Measurements from ENCODE around the gene ASPHD2.
"Not testable (repeated sequence)": the region's sequence is repeated elsewhere in the genome, so short reads cannot be mapped to it uniquely, and the experiment has no call there.

Gene ASPHD2

GRCh38 chr22:26416670-26417276 lies 12.3 kb upstream of the ASPHD2 start:
- DNase-seq = no peak

- DNase-seq = no peak
Observed at GRCh38 chr22:26417406-26417805, 11.7 kb upstream of the ASPHD2 start.

GRCh38 chr22:26418620-26419019 lies 10.4 kb upstream of the ASPHD2 start:
- DNase-seq = no peak

GRCh38 chr22:26426924-26427323 lies 2.1 kb upstream of the ASPHD2 start:
- no peak for DNase-seq

- no peak for DNase-seq
Observed at GRCh38 chr22:26429458-26430286, 612 bp downstream of the ASPHD2 start.

- DNase-seq = no peak
Observed at GRCh38 chr22:26430600-26430999, 1.5 kb downstream of the ASPHD2 start.

GRCh38 chr22:26431261-26431995 lies 2.4 kb downstream of the ASPHD2 start:
- no peak for DNase-seq

GRCh38 chr22:26432619-26433311 lies 3.7 kb downstream of the ASPHD2 start:
- DNase-seq = no peak

- no peak for DNase-seq
Observed at GRCh38 chr22:26433805-26434204, 4.7 kb downstream of the ASPHD2 start.

- DNase-seq = no peak
Observed at GRCh38 chr22:26435327-26436093, 6.5 kb downstream of the ASPHD2 start.

GRCh38 chr22:26436903-26437515 lies 7.9 kb downstream of the ASPHD2 start:
- no peak for DNase-seq

- no peak for DNase-seq
Observed at GRCh38 chr22:26437694-26438392, 8.8 kb downstream of the ASPHD2 start.

- DNase-seq = not testable (repeated sequence)
Observed at GRCh38 chr22:26438776-26439175, 9.7 kb downstream of the ASPHD2 start.

GRCh38 chr22:26439559-26439958 lies 10.5 kb downstream of the ASPHD2 start:
- no peak for DNase-seq

GRCh38 chr22:26442086-26442756 lies 13.2 kb downstream of the ASPHD2 start:
- no peak for DNase-seq

GRCh38 chr22:26443901-26444690 lies 15.0 kb downstream of the ASPHD2 start:
- DNase-seq = no peak

GRCh38 chr22:26444777-26445176 lies 15.7 kb downstream of the ASPHD2 start:
- no peak for DNase-seq

GRCh38 chr22:26445577-26446275 lies 16.7 kb downstream of the ASPHD2 start:
- no peak for DNase-seq

All from NCI-H1417 treated with DMSO at 0.1 percent for 48 hours (cell line).